KG1 (cell line): ENCODE results near the gene WNT7B.

Source experiments
- DNase-seq: peaks from one replicate; lab custom pipeline; 2025; lab: John Stamatoyannopoulos, UW

WNT7B gene

GRCh38 chr22:45977003-45977411 is at the start of gene WNT7B:
WNT7B (minus strand) TSS chr22:45977162; CDS start chr22:45976754, 408 bp downstream.
- DNase-seq = no peak

- no peak for DNase-seq
Measured at GRCh38 chr22:46025973-46026898, 49.3 kb upstream of the WNT7B start.

DNA sequence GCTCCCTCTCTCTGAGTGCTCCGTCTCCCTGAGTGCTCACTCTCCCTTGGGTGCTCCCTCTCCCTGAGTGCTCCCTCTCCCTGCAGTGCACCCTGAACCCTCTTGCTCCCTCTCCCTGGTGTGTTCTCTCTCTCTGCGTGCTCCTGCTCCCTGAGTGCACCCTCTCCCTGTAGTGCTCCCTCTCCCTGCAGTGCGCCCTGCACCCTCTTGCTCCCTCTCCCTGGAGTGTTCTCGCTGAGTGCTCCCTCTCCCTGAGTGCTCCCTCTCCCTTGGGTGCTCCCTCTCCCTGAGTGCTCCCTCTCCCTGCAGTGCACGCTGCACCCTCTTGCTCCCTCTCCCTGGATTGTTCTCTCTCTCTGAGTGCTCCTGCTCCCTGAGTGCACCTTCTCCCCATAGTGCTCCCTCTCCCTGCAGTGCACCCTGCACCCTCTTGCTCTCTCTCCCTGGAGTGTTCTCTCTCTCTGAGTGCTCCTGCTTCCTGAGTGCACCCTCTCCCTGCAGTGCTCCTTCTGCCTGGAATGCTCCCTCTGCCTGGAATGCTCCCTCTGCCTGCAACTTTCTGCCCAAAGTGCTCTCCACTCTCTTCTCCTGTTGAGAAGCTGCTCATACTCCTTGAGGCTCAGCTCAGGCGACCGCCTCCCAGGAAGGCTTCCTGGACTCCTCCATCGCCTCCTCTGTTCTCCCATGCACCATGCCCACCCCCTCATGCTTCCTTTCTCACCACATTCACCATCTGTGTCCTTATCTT is 48.4 kb upstream of the WNT7B start:
- no peak for DNase-seq

- DNase-seq = no peak
Measured at GRCh38 chr22:46024136-46024840, 47.3 kb upstream of the WNT7B start.

DNA sequence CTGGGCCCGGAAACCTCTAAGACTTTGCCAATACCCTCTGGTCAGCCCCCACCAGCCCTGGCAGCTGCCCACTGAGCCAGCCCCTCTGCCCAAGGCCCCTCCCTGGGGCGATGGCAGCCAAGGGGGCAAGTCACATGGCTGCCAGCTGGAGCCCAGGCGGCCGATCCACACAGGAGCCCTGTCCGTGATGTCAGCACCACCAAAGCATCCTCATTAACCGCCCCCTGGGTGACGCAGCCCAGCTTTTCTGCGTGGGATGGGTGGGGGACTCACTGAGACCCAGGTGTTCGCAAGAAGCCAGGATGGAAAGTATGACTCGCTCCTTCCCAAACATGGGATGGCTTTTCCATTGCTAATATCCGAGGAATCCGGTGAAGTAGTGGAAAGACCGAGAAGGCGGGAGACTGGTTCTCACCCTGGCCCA is 46.6 kb upstream of the WNT7B start:
- DNase-seq = no peak

DNA sequence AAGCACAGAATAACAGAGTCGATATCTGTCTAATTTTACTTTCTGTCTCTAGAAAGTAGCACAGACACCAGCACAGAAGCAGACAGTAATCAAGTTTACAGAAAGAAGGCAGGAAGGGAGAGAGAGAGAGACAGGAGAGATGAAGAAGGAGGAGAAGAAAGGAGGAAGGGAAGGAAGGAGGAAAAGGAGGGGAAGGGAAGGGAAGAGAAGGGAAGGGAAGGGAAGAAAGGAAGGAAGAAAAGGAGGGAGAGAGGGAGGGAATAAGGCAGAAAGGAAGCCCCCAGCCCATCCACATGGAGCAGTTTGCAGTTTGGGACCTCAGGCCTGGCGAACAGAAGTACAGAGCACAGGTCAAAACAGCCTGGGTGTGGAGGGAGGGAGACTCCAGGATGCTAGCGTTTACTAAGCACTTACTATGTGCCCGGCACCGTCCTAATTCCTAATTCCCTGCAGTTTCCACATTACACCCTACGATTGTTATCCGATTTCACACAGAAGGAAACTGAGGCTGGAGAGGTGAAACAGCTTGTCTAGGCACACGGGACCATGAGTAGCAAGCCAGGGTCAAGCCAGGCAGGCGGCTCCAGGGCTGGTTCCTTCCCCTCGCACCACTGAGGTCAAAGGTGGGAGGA is 46.0 kb upstream of the WNT7B start:
- no peak for DNase-seq

DNA sequence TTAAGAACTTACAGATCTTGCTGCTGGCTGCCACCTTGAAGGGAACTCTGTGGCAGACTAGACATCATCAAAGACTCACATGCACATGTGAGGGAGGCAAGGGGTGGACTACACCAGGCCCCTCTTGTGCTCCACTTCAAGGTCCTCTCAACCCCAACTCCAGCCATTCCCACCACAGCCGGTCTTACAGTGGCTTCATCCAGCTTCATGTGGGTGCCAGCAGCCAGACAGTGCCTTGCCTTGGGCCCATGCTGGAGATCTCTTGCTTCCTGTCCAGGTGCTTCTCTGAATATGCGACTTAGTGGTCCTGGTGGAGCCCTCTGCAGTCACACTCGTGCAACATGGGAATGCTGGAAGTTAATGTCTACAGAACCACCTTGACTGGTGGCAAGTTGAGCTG is 44.6 kb upstream of the WNT7B start:
- DNase-seq = no peak

DNA sequence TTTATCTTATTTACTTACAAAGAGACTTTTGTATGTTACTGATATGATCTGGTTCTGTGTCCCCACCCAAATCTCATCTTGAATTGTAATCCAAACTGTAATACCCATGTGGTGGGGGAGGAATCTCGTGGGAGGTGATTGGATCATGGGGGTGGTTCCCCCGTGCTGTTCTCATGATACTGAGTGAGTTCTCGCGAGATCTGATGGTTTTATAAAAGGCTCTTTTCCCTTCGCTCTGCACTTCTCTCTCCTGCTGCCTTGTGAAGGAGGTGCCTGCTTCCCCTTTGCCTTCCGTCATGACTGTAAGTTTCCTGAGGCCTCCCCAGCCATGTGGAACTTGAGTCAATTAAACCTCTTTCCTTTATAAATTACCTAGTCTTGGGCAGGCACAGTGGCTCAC is 42.4 kb upstream of the WNT7B start:
- no peak for DNase-seq

DNA sequence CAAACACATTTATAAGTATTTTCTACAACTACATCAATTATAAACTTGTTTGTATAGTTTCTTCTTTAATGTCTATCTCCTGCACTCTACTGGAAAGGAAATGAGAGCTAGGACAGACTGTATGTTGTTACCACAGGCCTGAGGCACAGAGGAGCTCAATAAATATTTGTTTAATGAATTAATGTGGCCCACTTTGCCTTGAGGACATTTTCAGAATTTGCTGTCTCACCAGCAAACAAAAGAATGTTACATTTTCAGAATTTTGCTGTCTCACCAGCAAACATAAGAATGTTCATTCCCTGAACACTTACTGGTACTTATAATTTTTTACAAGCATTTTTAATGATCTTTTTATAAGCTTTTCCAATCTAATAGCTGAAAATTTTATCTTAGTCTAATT is 41.9 kb upstream of the WNT7B start:
- no peak for DNase-seq

DNA sequence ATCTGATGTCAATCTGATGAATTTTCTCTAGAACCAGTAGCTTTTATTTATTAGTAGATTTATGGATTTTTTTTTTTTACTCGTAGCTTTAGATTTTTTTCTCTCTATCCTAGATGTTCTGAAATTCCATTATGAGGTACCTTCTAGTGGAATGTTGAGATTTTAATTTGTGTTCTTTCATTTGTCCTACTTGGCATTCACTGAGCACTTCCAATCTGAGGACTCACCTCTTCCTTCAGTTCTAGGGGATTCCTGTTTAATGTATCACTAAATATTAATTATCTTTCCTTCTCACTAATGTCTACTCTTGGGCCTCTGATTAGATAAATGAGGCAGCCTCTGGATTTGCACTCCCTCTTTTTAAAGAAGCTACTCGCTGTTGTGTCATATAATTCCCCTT is 40.2 kb upstream of the WNT7B start:
- DNase-seq = no peak

DNA sequence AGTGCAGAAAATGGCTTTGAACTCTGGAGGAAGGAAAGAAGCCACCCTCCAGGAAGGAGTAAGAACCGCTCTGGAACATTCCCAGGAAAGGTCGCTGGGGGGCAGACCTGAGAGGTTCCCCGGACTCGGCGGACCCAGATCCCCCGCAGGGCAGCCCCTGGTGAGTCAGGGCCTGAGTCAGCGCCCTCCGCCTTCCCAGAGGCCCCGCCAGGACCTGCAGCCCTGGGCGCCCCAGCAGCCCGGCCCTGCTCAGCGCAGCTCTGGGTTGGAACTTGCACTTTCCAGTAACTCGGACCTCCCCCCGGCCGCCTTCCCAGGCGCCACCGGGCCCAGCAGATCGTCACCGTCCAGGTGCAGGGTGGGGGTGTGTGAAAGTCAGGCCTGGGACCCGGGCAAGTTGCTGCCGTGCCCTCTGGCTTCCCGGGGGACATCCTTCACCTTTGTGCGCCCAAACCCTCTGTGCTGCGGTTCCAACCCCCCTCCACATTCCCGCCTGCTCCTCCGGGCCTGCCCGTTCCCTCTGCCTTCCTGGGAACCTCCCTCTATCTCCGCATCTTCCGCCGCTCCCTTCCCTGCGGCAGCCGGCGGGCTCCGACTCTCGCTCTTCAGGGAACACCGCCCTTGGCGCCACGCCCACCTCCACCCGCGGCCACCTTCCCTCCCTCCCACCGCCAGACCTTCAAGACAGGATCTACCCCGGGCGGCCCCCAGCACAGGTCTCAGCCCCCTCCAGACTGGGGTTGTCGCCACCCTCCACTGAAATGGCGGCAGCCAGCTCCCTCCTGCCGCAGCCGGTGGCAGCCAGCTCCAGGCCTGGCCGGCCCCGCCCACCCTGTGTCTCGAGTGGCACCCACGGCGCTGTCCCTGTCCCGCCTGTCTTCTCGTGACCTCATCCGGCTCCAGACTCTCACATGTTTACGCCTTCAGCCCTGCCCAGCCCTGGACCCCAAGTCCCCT is 36.8 kb upstream of the WNT7B start:
- DNase-seq = peak; percentile 85

DNA sequence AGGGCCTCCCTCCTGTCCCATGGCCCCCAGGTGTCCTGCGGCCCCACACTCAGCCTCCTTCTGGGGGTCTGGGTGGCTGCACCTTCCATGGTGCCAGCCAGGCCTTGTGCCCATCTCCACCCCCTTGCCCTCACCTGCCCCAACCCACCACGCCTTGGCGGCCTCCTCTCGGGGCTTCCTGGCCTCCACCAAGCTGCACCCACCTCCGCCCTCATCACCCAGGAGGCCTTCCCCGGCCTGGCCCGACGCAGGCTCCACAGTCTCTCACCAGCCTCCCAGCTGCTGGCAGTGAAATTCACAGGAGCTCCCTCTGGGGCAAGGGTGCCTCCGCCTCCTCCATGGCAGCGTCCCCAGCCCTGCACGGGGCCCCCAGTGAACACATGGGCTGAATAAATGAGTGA is 35.9 kb upstream of the WNT7B start:
- no peak for DNase-seq

GRCh38 chr22:46012182-46012880 is 35.4 kb upstream of the WNT7B start:
- no peak for DNase-seq

DNA sequence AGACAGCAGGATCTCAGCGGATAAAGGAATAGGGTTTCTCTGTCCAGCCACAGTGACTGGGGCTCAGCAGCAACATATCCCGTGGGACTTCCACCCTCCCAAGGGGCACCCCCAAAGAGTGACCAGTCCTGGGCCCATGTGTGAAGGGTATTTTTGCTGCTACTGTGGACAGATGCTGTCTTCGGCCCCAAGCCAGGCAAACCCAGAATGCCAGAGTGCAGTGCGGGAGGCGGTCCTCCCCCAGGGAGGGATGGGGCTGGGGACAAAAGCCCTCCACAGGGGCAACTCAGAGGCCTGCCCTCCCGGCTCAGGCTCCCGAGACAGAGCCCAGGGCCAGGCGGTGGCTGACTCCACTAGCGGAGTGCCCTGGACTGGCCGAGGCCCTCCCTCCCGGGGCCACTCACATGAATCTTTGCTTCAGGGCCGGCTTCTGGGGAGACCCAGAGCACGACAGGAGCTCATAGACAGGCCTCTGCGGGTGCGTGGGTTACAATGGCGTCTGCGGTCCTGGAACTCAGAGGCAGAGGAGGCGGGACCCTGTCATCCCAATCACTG is 34.7 kb upstream of the WNT7B start:
- DNase-seq = no peak

GRCh38 chr22:46010951-46011626 is 34.1 kb upstream of the WNT7B start:
- DNase-seq = no peak

- no peak for DNase-seq
Measured at GRCh38 chr22:46010207-46010867, 33.4 kb upstream of the WNT7B start.

DNA sequence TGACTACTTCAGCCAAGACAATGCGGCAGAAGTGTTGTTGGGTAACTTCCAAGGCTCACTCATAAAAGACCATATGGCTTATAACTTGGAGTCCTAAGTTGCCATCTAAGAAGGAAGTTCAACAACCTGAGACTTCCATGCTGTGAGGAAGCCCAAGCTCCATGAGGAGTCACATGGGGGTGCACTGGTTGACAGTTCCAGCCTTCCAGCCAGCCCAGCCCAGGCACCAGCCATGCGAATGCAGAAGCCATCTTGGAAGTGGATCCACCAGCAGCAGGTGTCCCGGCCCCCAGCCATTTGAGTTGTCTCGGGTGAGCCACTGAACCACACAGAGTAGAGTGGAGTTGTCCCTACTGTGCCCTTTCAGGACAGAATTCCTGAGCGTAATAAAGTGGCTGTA is 32.8 kb upstream of the WNT7B start:
- DNase-seq = no peak

- no peak for DNase-seq
Measured at GRCh38 chr22:46008836-46009596, 32.1 kb upstream of the WNT7B start.
